HG03196 (cell line): ENCODE data around the gene C12orf57.
A peak's percentile ranks its signal among the peaks of the same experiment; 100 is the strongest.

Experiments
- ATAC-seq: cut with Tn5 transposase; IDR thresholded peaks from one replicate; pipeline ENCODE4 v1.9.1; 2021; ENCODE audit not compliant: unreplicated experiment

The C12orf57 gene

GRCh38 chr12:6952121-6952862, 8.5 kb downstream of the C12orf57 start:
- no peak for ATAC-seq

GRCh38 chr12:6952863-6953441, 9.1 kb downstream of the C12orf57 start:
- no peak for ATAC-seq

- ATAC-seq, result peak; percentile 34
Measured at GRCh38 chr12:6953442-6954315, 9.9 kb downstream of the C12orf57 start.

- ATAC-seq, result no peak
Measured at GRCh38 chr12:6954316-6955107, 10.7 kb downstream of the C12orf57 start.

GRCh38 chr12:6955108-6956020, 11.5 kb downstream of the C12orf57 start:
- ATAC-seq, result no peak

- no peak for ATAC-seq
Measured at GRCh38 chr12:6956021-6956727, 12.4 kb downstream of the C12orf57 start.

GRCh38 chr12:6957151-6957701, 13.4 kb downstream of the C12orf57 start:
- no peak for ATAC-seq

- no peak for ATAC-seq
Measured at GRCh38 chr12:6957741-6958608, 14.2 kb downstream of the C12orf57 start.

GRCh38 chr12:6958609-6959057, 14.8 kb downstream of the C12orf57 start:
- no peak for ATAC-seq

- peak; percentile 46 for ATAC-seq
Measured at GRCh38 chr12:6959058-6959804, 15.4 kb downstream of the C12orf57 start.

GRCh38 chr12:6959805-6960592, 16.2 kb downstream of the C12orf57 start:
- no peak for ATAC-seq

GRCh38 chr12:6960593-6961277, 16.9 kb downstream of the C12orf57 start:
- no peak for ATAC-seq

- ATAC-seq, result peak; percentile 8
Measured at GRCh38 chr12:6961278-6961694, 17.5 kb downstream of the C12orf57 start.

GRCh38 chr12:6961695-6962284, 18.0 kb downstream of the C12orf57 start:
- peak; percentile 14 for ATAC-seq

GRCh38 chr12:6962285-6963015, 18.6 kb downstream of the C12orf57 start:
- no peak for ATAC-seq
